Measurements from ENCODE around the gene ZBTB25. TPM values are rescaled to one million over a fixed set of nuclear protein-coding genes. Genes with fewer than 3 reads are reported as not detected.

Gene ZBTB25
- total RNA-seq, 4 donors from 2014 or later, result 4.8 to 10.2 (median 5.6) TPM

DNA sequence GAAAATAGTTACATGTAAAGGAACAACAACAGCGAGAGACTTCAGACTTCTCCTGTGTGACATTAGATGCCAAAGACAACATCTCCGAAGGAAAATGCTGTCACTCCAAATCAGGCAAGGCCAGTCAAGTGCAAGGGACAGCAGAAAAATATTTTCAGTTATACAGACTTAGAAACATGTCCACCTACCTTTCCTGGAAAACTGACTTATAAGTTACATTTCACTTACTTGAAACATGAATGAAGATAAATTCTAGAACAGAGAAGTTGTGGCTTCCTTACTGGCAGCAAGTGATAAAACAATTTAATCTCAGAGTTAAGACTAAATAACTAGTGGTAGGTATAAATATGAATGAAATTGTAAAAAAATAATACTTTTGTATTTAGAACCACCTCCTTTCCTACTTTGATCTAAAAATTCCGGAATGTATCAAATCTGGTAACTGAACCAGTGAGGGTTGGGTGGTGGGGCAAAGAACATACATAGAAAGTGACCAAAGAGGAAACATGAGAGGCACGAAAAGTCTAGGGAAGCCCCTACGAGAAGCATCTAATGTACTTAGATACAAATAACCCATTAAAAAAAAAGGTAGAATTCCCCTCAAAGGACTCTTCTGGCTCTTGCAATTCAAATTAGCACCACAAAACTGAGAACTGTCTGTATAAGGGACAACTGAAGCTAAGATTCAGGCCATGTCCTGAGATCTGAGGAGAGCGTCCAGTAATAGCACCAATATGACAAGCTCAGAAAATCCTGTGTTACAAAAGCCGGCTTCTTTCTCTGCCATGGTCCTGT, 94.3 kb downstream of the ZBTB25 start:
- in situ Hi-C loops (cut with MboI; ENCODE audit: low pct_ligation_motif_present in 1 of 4, low pct_unique_long_range_greater_than_20kb in 1 of 4, low sequenced_read_pairs in 3 of 4) (no loop called here), intact Hi-C loops (cut with DNase I; ENCODE audit: low total_unique reads) (no loop called here)
- Histone ChIP-seq H3K36me3 (peaks cover 0 to 8% (median 0%) of the 10 kb centered on the region in 4 donors), H3K27me3 (no peaks in the 10 kb centered on the region), H3K4me3 (no peak overlapping the region), H3K4me1 (no peaks in the 10 kb centered on the region), H3K27ac (no peak overlapping the region), H3K9me3 (no peaks in the 10 kb centered on the region)
- 89% methylated on average over 5 to 7 of the region's 7 CpGs for WGBS, 2 donors (ENCODE audit: low coverage in 1 of 2)
- no peak for DNase-seq
- no peak for TF ChIP-seq EP300 (IDR thresholded peaks at IDR 0.05; ENCODE audit: low read depth)
- TF ChIP-seq CTCF (IDR thresholded peaks at IDR 0.05), result no peak
- no peak for TF ChIP-seq POLR2AphosphoS5 (IDR thresholded peaks at IDR 0.05)
- no peak for TF ChIP-seq POLR2A (IDR thresholded peaks at IDR 0.05)

DNA sequence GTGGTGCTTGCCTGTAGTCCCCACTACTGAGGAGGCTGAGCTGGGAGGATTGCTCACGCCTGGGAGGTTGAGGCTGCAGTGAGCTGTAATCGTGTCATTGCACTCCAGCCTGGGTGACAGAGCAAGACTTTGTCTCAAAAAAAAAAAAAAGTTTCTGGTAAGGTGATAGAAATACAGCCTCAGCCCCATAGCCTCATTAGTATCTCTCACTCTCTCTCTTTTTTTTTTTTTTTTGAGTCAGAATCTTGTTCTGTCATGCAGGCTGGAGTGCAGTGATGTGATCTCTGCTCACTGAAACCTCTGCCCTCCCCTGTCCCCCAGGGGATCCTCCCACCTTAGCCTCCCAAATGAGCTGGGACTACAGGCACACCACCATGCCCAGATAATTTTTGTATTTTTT, 96.3 kb downstream of the ZBTB25 start:
- in situ Hi-C loops (cut with MboI; ENCODE audit: low pct_ligation_motif_present in 1 of 4, low pct_unique_long_range_greater_than_20kb in 1 of 4, low sequenced_read_pairs in 3 of 4) (no loop called here), intact Hi-C loops (cut with DNase I; ENCODE audit: low total_unique reads) (no loop called here)
- Histone ChIP-seq H3K9me3 (no peaks in the 10 kb centered on the region), H3K36me3 (no peaks in the 10 kb centered on the region), H3K27me3 (no peaks in the 10 kb centered on the region), H3K4me3 (no peak overlapping the region), H3K4me1 (no peaks in the 10 kb centered on the region), H3K27ac (no peak overlapping the region)
- TF ChIP-seq POLR2AphosphoS5 (IDR thresholded peaks at IDR 0.05) (no peak), CTCF (IDR thresholded peaks at IDR 0.05) (no peak), EP300 (IDR thresholded peaks at IDR 0.05; ENCODE audit: low read depth) (no peak), POLR2A (IDR thresholded peaks at IDR 0.05) (no peak)
- WGBS, 2 donors (ENCODE audit: low coverage in 1 of 2), result 91% methylated on average over 2 of the region's 2 CpGs; no CpG with 5 or more reads in 1 of the 2 donors
- no peak for DNase-seq

DNA sequence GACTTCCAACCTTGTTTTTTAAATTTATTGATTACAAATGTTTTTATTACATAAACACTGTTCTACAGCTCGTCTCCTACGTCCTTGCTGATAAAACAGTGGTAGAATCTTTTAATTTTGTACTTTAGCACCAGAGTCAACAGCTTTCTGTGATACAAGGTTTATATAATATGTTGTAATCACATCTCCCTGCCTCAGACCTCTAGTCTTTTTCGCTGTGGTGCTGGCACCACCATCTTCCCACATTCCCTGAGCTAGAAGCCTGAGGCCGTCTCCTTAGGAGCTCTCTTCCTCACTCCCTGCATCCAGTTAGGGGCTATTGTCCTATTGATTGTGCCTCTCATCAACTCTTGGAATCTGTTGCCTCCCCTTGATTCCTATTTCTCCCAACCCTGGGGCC, 98.3 kb downstream of the ZBTB25 start:
- Histone ChIP-seq H3K4me3 (no peak overlapping the region), H3K36me3 (no peaks in the 10 kb centered on the region), H3K4me1 (no peaks in the 10 kb centered on the region), H3K9me3 (no peaks in the 10 kb centered on the region), H3K27me3 (no peaks in the 10 kb centered on the region), H3K27ac (no peak overlapping the region)
- 93 to 95% methylated on average over 4 of the region's 4 CpGs for WGBS, 2 donors (ENCODE audit: low coverage in 1 of 2)
- TF ChIP-seq CTCF (IDR thresholded peaks at IDR 0.05) (no peak), EP300 (IDR thresholded peaks at IDR 0.05; ENCODE audit: low read depth) (no peak), POLR2A (IDR thresholded peaks at IDR 0.05) (no peak), POLR2AphosphoS5 (IDR thresholded peaks at IDR 0.05) (no peak)
- in situ Hi-C loops (cut with MboI; ENCODE audit: low pct_ligation_motif_present in 1 of 4, low pct_unique_long_range_greater_than_20kb in 1 of 4, low sequenced_read_pairs in 3 of 4) (no loop called here), intact Hi-C loops (cut with DNase I; ENCODE audit: low total_unique reads) (no loop called here)
- no peak for DNase-seq

GRCh38 chr14:64401949-64402348, 101.7 kb downstream of the ZBTB25 start:
- TF ChIP-seq POLR2A (IDR thresholded peaks at IDR 0.05), result no peak
- no peak for TF ChIP-seq CTCF (IDR thresholded peaks at IDR 0.05)
- no peak for TF ChIP-seq POLR2AphosphoS5 (IDR thresholded peaks at IDR 0.05)
- no peak for TF ChIP-seq EP300 (IDR thresholded peaks at IDR 0.05; ENCODE audit: low read depth)
- Histone ChIP-seq H3K4me3 (no peak overlapping the region), H3K36me3 (no peaks in the 10 kb centered on the region), H3K27ac (no peak overlapping the region), H3K4me1 (no peaks in the 10 kb centered on the region), H3K9me3 (no peaks in the 10 kb centered on the region), H3K27me3 (no peaks in the 10 kb centered on the region)
- intact Hi-C loops (cut with DNase I; ENCODE audit: low total_unique reads), result no loop called here
- in situ Hi-C loops (cut with MboI; ENCODE audit: low pct_ligation_motif_present in 1 of 4, low pct_unique_long_range_greater_than_20kb in 1 of 4, low sequenced_read_pairs in 3 of 4), result no loop called here
- 82 to 86% methylated on average over 1 of the region's 1 CpG for WGBS, 2 donors (ENCODE audit: low coverage in 1 of 2)
- DNase-seq, result no peak

Measured in transverse colon (tissue), 4 donors.